ENCODE data around the gene COL5A3.
"Not testable (repeated sequence)": the region's sequence is repeated elsewhere in the genome, so short reads cannot be mapped to it uniquely, and the experiment has no call there.

The COL5A3 gene

DNA sequence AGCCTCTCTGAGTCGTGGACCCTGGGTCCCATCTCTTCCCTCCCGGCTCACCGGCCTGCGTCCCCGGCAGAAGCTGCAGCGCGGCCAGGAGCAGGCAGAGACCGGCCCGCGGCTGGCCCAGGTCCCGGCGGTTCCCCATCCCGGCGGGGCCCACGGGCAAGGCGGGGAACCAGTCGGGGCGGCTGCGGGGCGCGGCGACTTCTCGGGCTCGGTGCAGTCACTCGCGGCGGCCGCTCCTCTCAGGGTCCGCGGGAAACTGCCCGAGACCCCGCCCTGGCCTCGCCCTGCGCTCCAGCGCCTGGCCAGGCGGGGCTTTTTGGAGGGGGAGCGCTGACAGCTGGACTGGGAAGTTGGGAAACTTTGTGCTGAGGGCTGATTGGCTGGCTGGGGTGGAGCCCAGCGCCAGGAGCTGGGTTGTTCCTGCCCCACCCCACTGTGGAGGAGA, at the start of gene COL5A3:
TSS of gene COL5A3 (minus strand) at position 258 of the 445 bp plus-strand sequence. CDS start at position 139, 119 bp downstream.
- DNase-seq: peak; percentile 61

DNA sequence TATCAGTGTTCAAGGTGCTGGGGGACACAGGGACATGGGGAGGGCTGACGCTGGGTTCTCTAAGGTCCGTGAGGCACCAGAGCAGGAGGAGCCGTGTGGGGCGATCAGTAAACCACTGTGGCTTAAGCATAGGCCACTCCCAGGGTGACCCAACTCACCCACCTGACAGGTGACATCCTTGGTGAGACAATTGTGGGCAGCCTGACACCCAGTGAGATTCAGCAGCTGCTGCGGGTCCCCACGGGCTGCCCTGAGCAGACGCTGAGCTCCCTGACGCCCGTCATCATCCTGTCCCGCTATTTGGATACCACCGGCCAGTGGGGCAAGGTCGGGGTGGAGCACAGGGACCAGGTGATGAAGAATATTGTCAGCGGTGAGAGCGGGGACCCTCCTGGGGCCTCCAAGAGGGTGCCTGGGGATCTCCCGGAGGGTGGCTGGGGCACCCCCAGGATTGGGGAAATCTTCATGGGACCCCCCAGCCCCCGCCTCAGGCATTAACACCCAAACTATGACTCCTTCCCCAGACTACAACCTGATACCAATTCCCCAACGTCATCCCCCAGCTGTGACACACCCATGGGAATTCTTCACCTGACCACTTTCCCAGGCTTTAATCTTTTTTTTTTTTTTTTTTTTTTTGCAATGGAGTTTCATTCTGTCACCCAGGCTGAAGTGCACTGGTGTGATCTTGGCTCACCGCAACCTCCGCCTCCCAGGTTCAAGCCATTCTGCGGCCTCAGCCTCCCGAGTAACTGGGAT, 42.5 kb upstream of the COL5A3 start:
- no peak for DNase-seq

DNA sequence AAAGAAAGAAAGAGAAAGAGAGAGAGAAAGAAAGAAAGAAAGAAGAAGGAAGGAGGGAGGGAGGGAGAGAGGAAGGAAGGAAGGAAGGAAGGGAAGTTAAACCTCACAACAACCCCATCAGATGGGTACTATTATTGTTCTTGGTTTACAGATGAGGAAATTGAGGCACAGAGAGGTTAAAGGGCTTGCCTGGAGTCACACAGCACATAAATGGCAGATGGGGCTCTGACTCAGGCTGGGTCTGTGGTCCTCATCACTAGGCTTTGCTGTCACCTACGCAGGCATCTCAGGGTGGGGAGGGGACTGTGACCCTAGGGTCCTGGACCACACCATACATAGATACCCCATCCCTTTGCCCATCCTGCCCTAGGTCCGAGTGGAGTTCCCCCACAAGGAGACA, 39.3 kb upstream of the COL5A3 start:
- DNase-seq: no peak

DNA sequence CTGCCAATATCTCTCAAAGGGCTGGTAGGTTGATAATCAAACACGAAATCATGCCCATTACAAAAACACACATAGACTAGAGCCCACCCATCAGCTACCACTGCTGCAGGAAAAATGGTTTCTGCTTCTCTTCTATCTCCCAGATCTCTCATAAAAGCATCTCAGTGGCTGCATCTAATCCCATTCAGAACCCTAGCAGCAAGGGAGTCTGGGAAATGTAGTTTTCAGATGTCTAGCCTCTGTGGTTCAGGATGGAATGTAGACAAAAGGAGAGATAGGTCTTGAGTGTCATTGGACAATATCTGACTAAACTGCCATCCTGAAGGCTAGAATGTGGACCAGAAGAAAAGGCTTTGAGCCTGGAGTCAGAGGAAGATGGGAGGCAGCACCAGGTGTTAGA, 35.1 kb upstream of the COL5A3 start:
- DNase-seq: no peak

DNA sequence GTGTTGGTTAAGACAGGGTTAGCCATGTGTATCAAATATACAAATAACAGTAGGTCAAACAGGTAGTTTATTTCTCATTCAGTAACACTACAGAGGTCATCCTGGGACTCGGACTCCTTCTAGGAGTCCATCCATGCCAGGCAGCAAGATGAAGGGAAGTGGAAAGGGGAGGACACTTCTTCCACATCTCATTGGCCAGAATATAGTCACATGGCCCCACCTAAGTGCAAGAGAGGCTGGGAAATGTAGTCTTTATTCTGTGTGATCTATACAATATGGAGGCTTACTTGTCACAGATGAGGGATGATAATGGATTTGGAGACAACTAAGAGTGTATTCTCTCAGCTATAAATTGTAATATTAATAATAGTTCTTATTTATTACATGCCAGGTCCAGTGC, 34.1 kb upstream of the COL5A3 start:
- DNase-seq: no peak

DNA sequence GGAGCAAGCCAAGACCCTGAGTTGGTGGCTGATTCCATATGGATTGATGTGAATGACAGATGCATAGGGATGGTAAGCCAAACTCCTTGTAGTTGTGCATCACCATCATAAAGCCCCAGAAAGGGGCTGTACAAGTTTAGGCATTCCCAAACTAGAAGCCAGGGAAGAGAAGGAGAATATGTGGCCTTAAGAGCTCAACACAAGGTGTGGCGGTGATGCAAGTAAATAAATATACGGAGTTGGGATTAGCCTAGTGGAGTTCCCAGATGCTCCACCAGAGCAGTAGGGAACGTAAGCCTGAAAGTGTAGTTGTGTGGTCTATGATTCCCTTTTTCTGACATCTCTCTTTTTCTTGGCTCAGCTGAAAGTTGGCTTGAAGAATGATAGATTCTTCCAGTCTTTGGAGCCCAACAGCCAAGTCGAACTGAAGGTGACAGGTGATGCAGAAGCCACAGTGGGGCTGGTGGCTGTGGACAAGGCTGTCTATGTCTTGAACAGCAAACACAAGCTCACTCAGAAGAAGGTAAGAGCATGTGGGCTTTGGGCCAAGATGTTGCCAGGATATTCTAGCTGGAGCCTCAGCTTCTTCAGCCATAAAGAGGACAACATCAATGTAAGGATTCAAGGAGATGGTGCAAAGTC, 33.1 kb upstream of the COL5A3 start:
- DNase-seq: no peak

DNA sequence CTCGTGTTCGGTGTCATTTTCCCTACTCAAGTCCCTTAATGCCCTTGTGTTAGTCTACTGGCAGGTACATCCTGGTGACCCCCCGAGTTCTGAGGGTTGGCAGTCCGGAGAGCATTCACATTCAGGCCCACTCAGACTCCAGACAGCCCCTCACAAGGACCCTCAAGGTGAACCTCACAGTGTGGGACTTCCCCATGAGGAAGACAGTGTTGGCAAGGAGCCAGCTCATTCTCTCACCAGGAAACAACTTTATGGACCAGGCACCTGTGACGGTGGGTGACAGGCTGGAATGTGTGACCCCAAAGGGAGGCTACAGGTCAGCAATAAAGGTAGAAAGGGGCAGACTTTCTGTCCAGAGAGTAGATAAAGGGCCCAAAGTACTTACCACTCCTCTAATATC, 27.5 kb upstream of the COL5A3 start:
- DNase-seq: no peak

DNA sequence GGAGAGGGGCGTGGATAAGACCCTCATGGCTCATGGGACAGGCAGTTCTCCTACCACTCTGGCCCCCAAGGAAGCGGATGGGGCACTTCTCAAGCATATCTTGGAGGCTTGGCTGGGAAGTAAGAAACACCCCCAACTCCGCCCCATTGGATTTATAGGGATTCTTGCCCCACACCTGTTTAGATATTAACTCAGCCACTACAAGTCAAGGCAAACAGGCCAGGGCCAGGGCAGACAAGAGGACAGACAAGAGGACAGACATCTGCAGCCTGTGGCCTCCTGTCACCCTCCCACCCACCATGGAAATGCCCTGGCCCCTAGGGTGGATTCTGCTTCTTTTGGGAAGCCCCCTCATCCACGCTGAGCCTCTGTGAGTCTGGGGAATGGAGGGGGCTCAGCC, 27.1 kb upstream of the COL5A3 start:
- no peak for DNase-seq

DNA sequence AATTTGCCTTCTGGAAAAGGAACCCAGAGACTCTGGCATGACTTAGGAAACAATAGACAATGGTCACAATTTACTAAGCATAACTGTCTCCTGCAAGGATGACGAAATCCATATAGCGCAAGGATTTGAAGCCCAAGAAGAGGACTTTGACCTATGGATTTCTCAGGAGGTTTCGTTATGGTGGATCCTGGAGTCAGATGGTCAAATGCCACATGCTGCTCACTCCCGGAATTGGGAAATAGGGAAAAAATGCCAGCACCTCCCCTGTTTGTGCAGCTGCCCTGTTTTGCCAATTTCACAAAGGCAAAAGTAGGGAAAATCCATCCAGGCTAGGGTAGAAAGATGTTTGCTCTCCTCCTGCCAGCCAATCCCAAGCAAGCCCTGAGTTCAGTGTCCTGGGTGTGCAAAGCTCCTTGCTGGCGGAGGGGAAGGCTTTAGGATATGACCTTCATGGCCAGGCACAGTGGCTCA, 26.3 kb upstream of the COL5A3 start:
- DNase-seq: no peak

DNA sequence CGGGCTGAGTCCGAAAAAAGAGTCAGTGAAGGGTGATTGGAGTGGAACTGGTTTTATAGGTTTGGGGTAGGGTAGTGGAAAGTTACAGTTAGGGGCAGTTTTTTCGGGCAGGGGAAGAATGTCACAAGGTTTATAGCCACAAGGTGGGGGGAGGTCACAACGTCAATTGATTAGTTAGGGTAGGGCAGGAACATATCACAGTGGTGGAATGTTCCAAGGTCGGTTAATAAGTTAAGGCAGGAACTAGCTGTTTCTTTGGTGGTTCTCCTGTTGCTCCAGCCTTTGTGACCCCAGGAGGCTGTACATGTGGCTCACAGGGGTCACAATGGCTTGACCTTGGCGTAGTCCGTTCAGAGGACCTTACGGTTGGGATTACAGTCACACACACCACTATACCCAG, 23.3 kb upstream of the COL5A3 start:
- DNase-seq: no peak

DNA sequence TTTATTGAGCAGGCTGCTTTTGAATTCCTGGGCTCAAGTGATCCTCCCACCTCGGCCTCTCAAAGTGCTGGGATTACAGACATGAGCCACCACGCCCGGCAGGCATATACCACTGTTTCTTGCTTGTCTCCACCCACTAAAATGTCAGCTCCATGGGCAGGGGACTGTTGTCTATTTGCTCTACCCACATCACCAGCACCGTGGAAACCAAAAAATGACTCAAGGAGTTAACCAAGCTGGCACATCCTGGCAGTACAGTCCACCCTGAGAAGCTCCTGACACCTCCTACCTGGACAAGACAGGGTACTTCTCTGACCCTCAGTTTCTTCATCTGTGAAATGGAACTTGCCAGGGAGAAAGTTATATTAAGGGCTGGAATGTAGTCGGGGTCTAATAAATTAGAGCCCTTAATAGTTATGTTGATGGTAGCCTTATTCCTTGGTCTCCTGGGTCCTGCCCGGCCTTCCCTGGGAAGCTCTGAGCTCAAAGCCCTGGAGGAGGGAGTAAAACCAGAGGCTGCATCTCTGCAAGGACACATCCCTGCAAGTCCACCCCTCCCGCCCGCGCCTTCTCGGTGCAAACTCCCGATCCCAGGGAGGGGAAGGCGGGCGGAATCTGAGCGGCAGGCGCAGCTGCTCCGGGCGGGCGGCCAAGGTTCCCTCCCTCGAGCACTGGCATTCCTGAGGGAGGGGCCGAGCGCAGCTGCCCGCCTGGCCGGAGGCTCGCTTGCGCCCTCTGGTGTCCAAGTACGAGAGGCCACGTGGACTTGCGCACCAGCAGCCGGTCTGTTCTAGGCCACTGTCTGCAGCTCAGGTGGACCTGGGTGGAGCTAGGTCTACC, 17.1 kb upstream of the COL5A3 start:
- peak; percentile 82 for DNase-seq

DNA sequence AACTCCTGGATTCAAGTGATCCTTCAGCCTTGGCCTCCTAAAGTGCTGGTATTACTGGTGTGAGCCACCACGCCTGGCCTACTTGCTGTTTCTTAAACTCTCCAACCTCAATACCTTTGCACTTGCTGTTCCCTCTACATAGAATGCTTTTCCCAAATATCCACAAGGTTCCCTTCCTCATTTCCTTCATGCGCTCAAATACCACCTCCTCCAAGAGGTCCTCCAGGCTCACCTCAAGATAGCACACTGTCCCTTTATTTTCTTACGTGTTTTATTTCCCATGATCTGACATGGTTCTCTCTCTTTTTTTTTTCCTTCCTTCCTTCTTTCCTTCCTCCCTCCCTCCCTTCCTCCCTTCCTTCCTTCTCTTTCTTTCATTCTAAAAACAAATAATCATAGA, 16.4 kb upstream of the COL5A3 start:
- DNase-seq: no peak

DNA sequence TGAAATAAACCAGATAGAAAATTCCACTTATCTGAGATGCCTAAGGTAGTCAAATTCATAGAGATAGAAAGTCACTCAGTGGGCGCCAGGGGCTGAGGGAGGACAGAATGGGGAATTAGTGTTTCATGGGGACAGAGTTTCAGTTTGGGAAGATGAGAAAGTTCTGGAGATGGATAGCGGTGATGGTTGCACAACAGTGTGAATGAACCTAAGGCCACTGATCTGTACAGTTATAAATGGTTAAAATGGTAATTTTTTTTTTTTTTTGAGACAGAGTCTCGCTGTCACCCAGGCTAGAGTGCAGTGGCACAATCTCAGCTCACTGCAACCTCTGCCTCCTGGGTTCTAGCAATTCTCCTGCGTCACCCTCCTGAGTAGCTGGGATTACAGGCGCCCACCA, 12.8 kb upstream of the COL5A3 start:
- DNase-seq: not testable (repeated sequence)

DNA sequence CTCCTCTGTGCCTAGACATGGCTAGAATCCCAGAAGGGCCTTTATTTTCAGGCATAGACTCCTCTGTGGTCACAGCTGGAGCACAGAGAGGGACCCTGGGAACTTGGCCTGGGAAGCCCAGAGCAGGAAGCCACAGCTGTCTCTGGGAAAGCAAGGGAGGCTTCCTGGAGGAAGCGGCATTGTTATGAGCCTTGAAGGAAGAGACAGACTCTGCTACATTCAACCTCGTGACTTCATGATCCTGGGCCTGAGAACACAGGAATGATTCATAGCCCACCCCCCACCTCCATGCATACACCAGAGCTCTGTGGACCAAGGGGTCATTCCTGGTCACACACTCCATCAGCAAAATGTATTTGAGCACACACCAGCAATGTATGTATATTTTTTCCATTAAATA, 11.6 kb upstream of the COL5A3 start:
- DNase-seq: no peak

DNA sequence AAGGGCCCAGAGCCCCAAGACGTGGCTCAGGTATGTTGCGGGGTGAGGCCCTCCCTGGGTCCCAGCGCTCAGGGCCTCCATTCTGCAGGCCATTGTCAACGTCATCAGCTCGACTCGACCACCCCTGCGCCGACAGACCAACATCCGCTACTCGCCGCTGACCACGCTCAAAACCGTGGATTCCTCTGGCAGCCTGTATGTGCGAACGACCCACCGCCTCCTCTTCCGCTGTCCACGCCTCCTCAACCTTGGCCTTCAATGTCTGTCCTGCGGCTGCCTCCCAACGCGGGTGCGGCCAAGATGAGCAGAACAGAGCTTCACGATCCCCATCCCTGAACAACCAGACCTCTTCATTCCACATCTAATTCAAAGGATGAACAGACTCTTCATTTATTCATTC, 11.1 kb upstream of the COL5A3 start:
- no peak for DNase-seq

DNA sequence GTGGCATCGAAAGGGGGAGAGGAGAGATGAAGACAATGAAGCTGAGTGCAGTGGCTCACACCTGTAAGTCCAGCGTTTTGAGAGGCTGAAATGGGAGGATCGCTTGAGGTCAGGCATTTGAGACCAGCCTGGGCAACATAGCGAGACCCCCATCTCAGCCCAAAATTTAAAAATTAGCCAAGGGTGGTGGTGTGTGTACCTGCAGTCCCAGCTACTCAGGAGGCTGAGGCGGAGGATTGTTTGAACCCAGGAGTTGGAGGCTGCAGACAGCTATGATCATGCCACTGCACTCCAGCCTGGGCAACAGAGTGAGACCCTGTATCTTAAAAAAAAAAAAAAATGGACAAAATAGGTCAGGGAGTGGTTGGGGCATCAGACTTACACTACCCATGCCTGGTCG, 10.5 kb upstream of the COL5A3 start:
- no peak for DNase-seq

DNA sequence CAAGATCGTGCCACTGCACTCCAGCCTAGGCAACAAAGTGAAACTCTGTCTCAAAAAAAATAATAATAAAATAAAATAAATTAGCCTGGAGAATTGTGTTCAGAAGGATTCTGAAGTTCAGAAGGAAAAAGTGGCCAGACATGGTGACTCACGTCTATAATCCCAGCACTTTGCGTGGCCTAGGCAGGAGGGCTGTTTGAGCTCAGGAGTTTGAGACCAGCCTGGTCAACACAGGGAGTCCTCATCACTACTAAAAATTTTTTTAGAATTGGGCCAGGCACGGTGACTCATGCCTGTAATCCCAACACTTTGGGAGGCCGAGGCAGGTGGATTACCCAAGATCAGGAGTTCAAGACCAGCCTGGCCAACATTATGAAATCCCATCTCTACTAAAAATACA, 8.9 kb upstream of the COL5A3 start:
- DNase-seq: no peak

DNA sequence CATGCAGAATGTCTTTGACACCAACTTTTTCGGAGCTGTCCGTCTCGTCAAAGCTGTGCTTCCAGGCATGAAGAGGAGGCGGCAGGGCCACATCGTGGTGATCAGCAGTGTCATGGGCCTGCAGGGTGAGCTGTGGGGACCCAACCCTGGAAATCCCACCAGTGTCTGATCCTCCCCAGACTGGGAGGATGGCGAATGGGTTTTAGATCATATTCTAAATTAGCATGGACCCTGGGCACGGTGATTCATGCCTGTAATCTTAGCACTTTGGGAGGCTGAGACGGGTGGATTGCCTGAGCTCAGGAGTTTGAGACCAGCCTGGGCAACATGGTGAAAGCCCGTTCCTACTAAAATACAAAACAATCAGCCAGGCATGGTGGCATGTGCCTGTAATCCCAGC, 8.5 kb upstream of the COL5A3 start:
- no peak for DNase-seq

DNA sequence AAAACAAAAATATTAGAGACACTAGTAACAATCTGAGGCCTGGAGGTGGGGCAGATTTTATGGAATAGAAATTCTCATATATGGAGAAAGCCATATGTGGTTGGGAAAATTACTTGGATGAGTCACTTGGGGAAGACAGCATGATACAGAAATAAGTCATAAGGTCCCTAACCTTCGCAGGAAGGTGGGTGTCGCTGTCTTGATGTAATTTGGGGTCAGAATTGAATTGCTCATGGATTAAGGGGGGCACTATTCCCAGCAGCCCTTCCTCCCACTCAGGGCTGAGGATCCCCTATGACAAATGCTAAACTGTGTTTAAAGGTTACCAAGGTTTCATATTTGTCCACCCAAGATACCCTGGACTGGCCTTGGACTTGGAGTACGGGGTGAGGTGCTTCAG, 8.0 kb upstream of the COL5A3 start:
- DNase-seq: no peak

DNA sequence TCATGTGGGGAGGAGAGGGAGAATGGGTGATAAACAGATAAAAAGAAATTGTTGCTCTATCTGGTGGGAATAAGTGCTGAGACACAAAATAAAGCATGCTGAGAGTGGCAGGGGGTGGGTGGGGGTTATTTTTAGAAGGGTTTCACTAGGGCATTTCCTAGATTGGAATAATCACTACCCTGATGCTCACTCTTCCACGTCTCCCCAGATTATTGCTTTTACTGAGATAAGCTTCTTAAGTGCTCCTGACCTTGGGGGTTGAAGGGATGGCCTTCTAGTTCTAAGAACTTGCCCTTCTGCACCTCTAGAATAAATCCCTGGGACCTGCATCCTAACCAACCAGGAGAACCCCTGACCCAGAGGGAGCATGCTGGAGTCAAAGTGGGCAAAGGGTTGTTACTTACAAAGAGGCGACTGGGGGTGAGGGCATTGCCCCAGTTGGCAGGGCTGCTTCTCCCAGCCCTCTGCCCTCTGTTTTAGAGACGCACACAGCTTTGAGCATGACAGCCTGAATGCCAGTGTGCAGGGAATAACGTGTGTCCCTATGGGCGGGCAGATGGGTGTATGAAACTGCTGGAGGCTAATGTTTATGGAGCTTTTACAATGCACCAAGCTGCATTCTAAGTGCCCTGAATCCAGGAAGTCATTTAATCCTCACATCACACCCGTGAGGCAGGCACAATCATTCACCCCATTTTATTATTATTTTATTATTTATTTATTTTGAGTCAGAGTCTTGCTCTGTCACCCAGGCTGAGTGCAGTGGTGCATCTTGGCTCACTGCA, 3.7 kb upstream of the COL5A3 start:
- DNase-seq: no peak

DNA sequence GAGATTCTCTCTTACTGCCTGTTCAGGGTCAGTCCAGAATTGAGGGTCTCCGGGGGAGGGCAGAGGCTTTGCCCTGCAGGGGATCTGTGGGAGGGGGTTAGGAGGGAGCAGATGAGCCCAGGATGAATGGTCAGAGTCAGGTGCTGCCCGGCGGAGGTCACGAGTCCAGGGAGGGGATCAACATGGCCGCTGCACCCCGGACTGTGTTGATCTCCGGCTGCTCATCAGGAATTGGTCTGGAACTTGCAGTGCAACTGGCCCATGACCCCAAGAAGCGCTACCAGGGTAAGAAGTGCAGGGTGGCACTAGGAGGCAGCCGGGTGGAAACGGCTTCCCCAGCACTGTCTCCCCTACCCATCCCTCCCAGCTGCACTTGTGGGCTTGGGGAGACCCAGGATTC, 3.0 kb upstream of the COL5A3 start, which contains the start of gene RDH8:
TSS of gene RDH8 (plus strand) at position 168 of the 400 bp plus-strand sequence. CDS start at position 183, 15 bp downstream.
- no peak for DNase-seq

DNA sequence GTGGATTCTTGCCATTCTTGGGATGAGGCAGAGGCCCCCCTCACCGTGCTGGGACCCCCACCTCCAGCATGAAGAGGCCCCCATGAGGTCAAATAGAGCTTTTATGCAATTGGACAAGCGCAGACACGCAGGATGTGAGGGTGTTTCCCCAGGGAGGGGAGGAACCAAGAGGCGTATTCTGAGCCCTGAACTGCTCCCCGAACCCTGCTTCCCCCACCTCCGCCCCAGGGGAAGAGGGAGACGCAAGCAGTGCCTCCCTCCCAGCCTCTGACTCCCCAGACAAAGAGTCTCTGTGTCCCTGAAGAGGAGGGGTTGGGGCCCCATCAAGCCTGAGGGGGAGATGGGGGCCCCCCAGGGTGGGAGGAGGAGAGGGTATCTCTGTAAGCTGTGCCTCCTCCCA, 1.7 kb upstream of the COL5A3 start:
- DNase-seq: no peak

DNA sequence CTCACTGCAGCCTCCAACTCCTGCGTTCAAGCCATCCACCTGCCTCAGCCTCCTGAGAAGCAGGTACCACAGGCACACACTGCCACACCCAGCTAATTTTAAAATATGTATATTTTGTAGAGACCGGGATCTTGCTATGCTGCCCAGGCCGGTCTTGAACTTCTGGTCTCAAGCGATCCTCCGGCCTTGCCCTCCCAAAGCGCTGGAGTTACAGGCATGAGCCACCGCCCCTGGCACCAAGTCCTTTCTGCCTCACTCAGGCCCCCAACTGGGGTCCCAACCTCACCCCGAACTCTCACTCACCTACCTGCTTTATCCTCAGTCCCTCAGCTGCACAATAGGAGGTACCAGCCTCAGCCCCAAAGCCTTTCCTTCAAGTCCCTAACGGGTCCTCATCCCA, 635 bp upstream of the COL5A3 start:
- no peak for DNase-seq
